ENCODE data around the gene HDAC7.

GRCh38 chr12:47839214-47839876 is 19.6 kb upstream of the HDAC7 start:
- no peak for TF ChIP-seq POLR2A (IDR thresholded peaks at IDR 0.05)
- TF ChIP-seq, protein P1, sequence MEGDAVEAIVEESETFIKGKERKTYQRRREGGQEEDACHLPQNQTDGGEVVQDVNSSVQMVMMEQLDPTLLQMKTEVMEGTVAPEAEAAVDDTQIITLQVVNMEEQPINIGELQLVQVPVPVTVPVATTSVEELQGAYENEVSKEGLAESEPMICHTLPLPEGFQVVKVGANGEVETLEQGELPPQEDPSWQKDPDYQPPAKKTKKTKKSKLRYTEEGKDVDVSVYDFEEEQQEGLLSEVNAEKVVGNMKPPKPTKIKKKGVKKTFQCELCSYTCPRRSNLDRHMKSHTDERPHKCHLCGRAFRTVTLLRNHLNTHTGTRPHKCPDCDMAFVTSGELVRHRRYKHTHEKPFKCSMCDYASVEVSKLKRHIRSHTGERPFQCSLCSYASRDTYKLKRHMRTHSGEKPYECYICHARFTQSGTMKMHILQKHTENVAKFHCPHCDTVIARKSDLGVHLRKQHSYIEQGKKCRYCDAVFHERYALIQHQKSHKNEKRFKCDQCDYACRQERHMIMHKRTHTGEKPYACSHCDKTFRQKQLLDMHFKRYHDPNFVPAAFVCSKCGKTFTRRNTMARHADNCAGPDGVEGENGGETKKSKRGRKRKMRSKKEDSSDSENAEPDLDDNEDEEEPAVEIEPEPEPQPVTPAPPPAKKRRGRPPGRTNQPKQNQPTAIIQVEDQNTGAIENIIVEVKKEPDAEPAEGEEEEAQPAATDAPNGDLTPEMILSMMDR (IDR thresholded peaks at IDR 0.05) = no peak
